HCEC 1CT (cell line): Measurements from ENCODE around the gene CD2.
A peak's percentile ranks its signal among the peaks of the same experiment; 100 is the strongest.

Source experiments
- DNase-seq: peaks from one replicate; pipeline ENCODE4 v3.0.0-alpha.2; 2017

Gene CD2, protein sequence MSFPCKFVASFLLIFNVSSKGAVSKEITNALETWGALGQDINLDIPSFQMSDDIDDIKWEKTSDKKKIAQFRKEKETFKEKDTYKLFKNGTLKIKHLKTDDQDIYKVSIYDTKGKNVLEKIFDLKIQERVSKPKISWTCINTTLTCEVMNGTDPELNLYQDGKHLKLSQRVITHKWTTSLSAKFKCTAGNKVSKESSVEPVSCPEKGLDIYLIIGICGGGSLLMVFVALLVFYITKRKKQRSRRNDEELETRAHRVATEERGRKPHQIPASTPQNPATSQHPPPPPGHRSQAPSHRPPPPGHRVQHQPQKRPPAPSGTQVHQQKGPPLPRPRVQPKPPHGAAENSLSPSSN

DNA sequence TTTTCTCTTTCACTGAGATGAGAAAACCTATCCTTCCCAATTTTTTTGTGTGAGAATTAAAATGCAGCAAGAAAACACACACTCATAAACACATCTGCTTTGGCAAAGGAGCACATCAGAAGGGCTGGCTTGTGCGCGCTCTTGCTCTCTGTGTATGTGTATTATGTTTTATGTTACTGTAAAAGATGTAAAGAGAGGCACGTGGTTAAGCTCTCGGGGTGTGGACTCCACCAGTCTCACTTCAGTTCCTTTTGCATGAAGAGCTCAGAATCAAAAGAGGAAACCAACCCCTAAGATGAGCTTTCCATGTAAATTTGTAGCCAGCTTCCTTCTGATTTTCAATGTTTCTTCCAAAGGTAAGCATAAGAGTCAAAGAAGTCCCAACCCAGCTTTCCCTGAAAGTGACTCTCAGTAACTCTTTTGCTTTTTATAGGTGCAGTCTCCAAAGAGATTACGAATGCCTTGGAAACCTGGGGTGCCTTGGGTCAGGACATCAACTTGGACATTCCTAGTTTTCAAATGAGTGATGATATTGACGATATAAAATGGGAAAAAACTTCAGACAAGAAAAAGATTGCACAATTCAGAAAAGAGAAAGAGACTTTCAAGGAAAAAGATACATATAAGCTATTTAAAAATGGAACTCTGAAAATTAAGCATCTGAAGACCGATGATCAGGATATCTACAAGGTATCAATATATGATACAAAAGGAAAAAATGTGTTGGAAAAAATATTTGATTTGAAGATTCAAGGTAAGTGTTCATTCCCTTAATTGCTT is at the start of gene CD2:
Gene CD2 (plus strand): TSS at position 233 of the 780 bp plus-strand sequence. CDS start 63 bp downstream, at position 296.
- DNase-seq: no peak

DNA sequence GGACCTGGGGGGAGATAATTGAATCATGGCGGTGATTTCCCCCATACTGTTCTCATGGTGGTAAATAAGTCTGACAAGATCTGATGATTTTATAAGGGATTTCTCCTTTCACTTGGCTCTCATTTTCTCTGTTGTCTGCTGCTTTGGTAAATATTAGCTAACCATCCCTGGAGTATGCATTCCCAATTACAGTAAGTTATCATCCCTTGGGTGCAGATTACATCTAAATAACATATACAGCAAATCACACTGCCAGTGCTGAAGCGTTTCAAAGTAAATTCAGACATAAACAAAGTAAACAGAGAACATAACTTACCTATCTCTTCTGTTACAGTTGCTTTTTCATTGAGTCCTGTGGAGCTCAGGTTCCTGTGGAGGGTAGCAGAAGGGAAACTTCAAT is 48.1 kb upstream of the CD2 start:
- DNase-seq: no peak

DNA sequence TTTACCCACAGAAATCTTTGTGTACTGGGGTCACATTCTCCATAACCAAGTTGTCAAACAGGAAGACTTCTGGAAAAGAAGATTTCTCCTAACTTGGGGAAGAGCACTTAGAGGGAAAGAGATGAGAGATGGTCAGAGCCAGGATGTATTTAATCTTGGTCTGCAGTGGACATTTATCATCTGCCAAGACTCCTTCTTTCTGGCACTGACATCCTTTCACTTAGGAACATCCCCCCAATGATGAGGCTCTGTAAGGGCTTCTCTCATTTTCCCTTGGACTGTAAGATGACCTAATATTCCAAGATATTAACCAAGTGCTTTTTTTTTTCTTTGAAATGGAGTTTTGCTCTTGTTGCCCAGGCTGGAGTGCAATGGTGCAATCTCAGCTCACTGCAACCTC is 47.4 kb upstream of the CD2 start:
- no peak for DNase-seq

DNA sequence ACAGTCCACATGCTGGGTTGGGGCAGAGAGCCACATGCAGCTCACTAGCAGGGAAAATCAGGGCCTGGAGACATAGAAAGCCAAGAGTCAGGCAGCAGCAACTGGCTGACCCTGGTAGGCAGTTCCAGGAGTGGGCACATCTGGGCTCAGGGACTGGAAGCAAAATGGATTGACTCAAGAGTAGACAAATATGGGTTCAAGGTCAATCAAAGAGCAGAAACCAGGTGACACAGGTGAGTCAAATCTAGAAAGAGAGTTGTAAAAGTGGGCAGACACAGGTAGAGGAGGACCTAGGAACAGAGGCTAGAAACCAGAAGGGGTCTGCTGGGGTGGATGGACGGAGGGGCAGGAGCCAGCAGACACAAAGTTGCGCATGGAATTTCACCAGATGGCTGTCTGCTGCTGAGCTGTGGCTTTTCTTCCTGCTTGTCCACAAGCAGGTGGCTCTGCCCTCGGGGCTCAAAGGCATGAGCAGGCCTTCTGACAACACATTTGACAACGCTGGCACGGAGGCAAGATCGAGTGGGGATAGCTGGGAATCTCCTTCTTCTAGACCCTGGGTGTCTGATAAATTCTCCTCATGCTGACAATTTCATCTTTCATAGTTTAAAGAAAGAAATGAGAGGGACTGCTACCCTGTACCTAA is 45.9 kb upstream of the CD2 start:
- DNase-seq: no peak

DNA sequence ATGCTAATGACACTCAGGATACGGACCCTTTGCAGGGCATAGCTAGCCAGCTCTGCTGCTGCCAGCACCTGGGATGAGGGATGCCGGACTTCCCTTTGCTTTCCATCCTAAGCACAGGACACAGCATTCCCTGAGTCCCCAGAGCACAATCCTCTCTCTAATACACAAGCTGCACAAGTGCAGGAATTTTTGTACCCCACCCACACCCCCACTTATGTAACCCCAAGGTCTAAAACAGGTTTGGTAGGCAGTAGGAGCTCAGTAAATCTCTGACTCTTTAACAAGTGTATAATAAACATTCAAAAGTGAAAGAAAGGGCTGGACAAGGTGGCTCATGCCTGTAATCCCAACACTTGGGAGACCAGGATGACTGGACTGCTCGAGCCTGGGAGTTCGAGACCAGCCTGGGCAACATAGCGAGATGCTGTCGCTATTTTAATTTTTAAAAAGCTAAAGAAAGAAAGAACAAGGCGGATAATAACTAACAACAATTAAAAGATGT is 44.5 kb upstream of the CD2 start:
- no peak for DNase-seq

DNA sequence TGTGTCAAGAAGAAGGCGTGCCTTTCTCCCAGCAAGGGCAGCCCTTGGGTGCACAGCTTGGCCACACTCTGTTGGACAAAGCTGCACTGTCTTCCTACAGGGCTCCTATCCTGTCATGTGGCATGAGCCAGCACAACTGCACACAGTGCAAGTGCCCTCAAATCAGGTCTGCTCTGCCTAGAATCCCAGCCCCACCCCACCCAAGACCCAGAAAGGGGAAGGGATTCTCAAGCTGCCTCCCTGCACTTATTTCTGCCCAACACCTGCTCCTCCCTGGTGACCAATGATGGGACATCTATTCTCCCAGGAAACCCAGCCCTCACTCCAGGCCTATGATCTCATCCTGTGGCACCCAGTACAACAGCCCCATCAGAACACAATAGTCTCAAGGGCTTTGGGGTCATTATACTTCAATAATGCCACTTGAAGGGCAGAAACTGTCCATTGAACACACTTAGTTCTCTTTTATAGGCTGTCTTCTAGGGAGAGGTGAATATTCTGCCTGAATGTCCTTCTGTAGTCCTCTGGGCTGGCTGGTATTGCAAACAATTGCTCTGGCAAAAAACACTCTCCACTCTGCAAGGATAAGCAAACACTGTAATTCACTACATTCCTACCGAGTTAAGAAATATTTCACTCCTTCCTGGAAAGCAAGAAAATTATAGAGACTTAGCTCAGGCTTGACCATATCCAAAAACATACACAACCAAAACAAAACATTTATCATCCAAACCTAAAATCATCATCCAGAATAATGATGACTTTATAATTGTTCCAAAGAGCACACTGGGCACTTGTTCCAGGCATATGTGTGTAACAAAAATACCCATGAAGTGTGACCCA is 43.6 kb upstream of the CD2 start:
- no peak for DNase-seq

DNA sequence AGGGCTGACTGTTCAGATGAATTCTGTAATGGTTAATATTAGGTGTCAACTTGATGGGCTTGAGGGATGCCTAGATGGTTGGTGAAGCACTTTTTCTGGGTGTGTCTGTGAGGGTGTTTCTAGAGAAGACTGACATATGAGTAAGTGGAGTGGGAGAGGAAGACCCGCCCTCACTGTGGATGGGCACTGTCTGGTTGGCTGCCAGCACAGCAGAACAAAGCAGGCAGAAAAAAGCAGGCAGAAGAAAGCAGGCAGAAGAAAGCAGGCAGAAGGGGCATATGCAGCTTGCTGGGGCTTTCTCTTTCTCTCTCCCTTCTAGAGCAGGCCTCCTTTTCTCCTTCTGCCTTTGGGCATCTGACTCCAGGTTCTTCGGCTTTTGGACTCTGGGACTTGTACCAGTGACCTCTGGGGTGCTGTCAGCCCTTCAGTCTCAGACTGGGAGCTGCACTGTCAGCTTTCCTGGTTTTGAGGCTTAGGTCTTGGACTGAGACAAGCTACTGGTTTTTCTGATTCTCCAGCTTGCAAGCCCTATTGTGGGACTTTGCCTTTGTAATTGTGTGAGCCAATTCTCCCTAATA is 42.9 kb upstream of the CD2 start:
- DNase-seq: no peak

DNA sequence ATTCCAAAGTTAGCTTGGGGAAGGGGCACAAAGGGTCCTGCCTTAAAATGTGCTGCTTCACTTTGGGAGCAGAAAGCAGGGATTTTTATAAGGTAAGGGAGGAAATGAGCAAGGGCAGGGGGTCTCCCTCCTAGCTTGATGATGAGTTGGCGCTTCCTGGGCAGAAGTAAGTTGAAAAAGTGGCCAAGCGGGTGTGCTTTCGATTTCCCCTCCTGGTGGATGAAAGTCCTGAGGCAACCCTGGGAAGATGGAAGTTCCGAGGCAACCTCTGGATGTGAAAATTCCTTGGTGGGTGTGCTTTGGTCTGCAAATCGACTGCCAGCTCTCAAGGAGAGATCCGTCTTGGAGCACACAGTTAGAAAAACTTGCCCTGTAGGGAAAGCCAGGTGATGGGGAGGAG is 41.7 kb upstream of the CD2 start:
- no peak for DNase-seq

DNA sequence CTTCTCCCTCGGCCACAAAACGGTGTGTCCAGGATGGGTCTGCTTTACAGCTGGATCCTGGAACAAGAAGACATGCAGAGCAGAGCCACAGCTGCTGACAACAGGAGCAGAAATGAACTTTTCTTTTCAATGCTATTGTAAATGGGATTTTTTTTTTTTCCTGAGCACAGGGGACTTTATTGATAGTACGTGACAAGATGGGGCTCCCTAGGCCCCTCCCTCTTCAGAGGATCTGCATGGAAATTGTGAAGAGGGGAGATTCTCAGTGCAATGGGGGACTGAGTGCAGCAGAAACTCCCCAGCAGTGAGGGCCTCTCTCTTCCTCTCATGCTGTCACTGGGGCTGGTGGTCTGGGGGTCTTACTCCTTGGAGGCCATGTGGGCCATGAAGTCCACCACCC is 40.8 kb upstream of the CD2 start:
- DNase-seq: no peak

DNA sequence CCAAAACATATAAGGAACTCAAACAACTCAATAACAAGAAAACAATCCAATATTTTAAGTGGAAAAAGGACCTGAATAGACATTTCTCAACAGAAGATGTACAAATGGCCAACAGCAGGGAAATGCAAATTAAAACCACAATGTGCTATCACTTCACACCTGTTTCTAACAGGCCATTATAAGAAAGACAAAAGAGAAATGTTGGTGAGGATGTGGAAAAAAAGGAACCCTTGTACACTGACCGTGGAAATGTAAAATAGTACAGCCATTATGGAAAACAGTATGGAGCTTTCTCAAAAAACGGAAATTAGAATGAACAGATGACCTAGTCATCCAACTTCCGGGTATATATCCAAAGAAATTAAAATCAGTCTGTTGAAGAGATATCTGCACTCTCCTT is 37.8 kb upstream of the CD2 start:
- no peak for DNase-seq

DNA sequence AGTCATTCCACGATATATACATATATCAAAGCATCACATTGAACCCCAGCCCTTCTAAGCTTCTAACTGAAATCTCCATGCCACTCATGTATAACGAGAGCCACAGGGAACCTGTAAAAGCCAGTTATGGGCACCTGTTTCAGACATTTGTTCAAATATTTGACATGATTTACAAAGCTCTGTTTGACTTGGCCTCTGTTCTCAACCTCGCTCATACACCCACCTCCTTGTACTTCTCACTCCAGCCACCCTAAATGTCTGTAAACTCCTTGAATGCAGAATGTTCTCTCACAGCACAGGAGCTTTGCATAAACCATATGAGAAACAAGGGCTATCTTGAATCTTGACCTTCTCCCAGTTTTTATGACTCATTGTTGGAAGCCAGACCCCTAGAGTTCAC is 36.9 kb upstream of the CD2 start:
- DNase-seq: no peak

DNA sequence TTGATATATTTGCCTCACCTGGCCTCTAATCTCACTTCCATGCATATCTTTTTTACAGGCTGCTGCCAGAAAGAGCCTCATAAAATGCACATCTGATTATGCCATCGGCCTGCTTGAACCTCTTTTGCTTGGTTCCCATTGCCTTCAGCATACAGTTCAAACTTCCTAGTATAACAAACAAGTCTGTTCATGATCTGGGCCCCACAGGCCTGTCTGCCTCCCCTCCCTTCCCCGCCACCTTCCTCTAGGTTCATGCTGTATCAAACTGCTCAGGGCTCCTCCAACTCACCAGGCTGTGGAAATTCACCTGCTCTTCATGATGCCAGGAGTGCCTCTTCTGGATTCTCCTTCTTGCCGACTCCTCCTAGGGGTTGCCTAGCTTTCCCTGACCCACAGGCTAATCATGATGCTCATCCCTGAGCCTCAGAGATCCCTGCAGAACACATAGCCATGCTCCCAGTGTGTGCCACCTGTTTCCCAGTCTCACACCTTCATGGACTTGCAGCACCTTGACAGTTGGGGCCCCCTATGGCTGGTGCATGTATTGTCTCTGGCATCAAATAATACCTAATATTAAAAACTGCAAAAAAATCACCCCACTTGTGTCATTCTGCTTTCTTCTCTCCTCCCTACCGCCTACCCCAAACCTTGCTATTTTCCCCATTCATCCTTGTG is 33.7 kb upstream of the CD2 start:
- no peak for DNase-seq

DNA sequence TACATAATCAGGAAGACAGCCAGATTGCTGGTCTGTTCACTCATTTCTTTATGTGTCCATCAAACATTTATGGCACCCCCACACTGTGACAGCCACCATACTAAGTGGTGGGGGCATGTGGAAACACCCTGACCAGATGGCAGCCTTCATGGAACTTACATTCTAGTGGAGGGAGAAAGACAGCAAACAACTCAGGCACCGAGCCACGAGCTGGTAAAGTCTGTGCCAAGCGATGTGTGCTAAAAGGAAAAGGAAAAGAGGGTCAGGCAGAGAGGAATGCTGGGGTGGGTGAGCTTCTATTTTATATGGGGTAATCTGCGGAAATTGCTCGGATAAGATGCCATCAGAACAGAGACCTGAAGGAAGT is 33.2 kb upstream of the CD2 start:
- no peak for DNase-seq

DNA sequence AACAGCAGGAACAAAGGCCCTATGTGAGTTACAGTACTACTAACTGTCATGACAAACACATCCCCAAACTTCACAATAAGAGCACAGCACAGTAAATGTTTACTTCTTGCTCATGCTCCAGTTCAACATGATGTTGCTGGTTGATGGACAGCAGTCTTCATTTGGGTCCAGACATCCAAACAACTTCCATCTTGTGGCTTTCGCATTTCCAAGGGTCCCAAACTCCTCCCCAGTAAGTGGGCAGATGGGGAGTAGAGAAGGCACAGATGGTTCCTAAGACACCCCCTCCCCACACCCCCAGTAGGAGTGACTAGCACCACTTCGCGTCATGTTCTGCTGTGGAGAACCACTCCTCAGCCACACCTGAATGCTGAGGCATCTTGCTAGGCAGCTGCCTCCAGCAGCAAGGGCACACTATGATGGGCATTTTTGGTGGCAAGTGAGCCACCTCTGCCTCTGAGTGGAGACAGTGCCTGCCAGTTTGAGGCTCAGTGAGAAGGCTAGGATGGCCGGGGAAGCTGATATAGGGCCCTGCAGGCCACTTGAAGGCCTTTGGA is 32.7 kb upstream of the CD2 start:
- DNase-seq: no peak

DNA sequence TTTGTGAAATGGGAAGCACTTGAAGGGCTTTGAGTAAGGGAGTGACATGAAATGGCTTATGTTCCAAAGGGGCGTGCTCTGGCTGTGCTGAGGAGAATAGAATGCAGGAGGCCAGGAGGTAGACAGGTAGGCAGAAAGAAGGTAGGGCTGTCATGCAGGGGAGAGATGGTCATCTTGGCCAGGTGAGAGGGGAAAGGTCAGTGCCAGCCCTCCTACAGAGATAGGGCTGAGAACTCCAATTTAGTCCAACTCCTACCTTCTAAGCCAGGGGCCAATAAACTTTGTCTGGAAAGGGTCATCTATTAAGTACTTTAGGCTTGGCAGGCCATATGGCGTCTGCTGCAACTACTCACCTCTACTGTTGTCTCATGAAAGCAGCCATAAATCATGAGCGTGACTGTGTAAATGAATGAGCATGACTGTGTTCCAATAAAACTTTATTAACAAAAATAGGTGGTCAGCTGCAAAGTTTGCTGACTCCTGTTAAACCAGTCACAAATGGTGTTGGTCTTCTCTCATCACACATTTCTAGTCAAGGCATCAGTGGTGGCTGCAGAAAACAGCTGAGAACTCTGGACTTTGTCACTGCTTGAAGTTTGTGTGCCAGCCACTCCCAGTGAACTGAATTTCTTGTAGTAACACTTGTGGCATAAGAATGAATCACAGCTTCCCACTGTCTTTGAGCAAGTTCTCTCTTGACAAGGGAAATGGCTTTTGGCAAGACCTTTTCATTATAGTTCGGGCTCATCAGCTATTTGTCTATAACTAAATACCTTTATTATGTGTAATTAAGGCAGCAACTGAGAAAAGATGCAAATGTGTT is 32.0 kb upstream of the CD2 start:
- DNase-seq: no peak

DNA sequence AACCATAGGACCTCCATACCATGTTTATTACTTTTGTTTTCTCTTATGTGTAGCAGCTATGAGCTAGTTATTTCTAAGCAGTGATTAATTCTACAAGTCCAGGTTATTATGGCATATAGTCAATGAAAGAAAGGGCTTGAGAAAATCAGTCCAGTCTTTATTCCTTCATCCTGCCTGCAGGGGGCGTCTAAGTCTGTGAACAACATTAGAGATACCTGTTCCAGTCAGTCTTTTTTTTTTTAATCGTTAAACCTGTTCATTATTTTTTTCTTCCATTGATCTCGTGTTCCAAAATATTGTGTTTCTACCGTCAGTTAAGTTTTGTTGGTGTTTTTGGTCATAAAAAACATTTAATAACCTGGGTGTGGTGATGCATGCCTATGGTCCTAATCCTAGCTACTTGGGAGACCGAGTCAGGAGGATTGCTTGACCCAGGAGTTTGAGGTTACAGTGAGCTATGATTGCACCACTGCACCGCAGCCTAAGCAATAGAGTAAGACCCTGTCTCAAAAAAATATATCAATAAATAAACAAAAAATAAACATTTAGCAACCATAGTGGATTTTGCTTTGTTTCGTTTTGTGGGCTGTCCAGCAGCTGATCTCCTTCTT is 29.4 kb upstream of the CD2 start:
- peak; percentile 19 for DNase-seq

DNA sequence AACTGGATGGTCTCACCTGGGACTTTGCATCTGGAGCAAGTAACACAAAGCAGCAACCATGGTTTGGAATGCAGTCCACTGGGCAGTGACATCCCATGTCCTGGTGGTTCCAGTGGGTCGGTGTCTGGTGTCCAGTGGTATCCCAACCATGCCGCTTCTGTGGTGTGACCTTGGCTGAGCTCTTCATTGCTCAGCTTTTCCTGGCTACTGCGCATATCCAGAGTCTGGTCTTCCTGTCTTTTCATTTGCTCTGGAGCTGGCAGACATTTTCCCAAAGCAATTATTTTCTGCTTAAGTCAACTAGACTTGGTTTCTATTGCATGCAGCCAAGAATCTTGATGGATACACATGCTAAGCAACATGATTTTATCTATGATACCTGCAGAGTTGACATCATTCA is 28.4 kb upstream of the CD2 start:
- DNase-seq: no peak

DNA sequence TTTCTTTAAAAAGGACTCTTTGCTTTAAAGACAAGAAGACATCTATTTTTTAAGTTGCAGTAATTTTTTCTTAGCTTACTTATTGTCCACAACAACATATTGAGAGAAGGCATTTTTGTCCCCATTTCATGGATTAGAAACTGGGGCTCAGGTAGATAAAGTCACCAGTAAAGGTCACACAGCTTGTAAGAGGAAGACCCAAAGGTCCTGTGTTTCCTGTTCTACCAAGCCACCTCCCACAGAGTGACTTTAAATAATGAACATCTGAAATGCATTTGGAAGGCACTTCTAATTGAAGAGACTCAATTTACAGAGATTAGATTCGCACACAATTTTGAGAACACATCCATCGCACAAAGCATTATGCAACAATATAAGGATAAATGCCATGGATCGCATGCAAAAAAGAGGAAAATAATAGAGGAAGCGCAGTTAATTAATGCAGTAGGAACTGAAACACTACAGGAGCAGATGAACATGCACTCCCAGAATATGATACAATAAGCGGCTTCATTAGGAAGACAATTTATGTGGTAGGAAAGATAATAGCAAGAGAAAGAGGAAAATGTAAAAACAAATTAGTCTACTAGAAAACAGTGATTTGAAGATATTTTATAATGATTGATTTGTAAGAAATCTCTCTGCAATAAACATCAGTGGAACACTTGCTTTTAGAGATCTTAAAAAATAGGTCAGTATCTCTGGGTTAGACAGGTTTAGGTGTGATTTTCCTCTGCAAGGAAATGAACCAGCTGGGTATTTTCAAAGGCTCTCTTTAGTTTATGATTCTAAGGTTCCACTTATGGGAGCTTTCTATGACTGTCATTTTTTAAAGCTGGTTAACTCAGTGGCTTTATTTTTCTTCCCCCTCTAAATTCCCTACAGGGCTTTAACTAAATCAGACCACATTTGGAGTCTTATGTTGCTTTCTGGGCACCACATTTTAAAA is 27.1 kb upstream of the CD2 start:
- DNase-seq: no peak

DNA sequence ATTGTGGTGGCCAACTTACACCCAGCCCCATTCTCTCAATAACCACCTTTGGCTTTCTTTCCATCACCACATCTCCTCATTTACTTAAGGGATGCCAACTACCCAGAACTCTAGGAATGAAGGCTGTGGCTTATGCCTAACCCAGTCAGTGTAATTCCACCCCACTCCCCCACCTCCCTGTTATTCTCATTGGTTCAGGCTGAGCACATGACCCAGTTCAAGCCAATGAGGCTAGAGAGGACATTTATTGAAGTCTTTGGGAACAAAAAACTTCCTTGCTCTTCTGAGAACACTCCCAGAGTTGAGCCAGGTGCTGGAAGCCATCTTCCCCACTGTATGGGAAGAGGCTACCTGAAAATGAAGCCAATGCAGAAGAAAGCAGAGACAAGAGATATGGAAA is 22.8 kb upstream of the CD2 start:
- DNase-seq: no peak
